Right lobe of liver (tissue), 6 donors: ENCODE data around the gene BARX2. TPM values are rescaled to one million over a fixed set of nuclear protein-coding genes. Genes with fewer than 3 reads are reported as not detected.
"Not testable (repeated sequence)": the region's sequence is repeated elsewhere in the genome, so short reads cannot be mapped to it uniquely, and the experiment has no call there.

Source experiments
- ATAC-seq, 4 donors: fragments of 200-7000 bp; cut with Tn5 transposase; one replicate each; pipeline ENCODE4 v1.9.1; 2020; ENCODE audit warnings: mild to moderate bottlenecking in 4 of 4, moderate library complexity in 4 of 4
- DNase-seq, 3 donors: peaks; one replicate each; pipeline ENCODE4 v3.0.0-alpha.2; 2020
- H3K27ac ChIP-seq, 3 donors: fragments of 200-600 bp; one replicate each; pipeline ENCODE4 v1.8.0; 2022
- H3K27me3 ChIP-seq, 2 donors: fragments of 200-600 bp; one replicate each; pipeline ENCODE4 v1.8.0; 2022
- H3K36me3 ChIP-seq, 4 donors: fragments of 200-600 bp; sonication (generic) in 1 of 4; one replicate each; pipeline versions ENCODE4 v1.5.1 to v1.8.0; 2017 to 2022; ENCODE audit warnings: control low read depth in 1 of 4
- H3K4me1 ChIP-seq, 4 donors: fragments of 200-600 bp; sonication (generic) in 1 of 4; one replicate each; pipeline versions ENCODE4 v1.5.1 to v1.8.0; 2017 to 2022; ENCODE audit warnings: control low read depth in 1 of 4
- H3K4me3 ChIP-seq, 3 donors: fragments of 200-600 bp; one replicate each; pipeline ENCODE4 v1.8.0; 2022
- H3K9me3 ChIP-seq, 4 donors: fragments of 200-600 bp; sonication (generic) in 1 of 4; one replicate each; pipeline versions ENCODE4 v1.5.1 to v1.8.0; 2017 to 2022; ENCODE audit warnings: control low read depth in 1 of 4
- CTCF ChIP-seq, 4 donors: fragments of 200-600 bp in 3 of 4; fragments of 450-650 bp in 1 of 4; IDR thresholded peaks; one replicate each; pipeline versions ENCODE4 v1.5.1 to v1.8.0; 2016 to 2022; ENCODE audit warnings: antibody characterized with exemption in 4 of 4, mild to moderate bottlenecking in 2 of 4
- POLR2A ChIP-seq: fragments of 450-650 bp; IDR thresholded peaks from one replicate; pipeline ENCODE4 v1.6.1; 2017; ENCODE audit warnings: antibody characterized with exemption, mild to moderate bottlenecking
- WGBS: methylation state at CpG from one replicate; pipeline ENCODE4 v1.1.6; 2018; ENCODE audit warnings: low coverage, low lambda C conversion rate; ENCODE audit not compliant: insufficient coverage; ENCODE audit errors: missing lambda C conversion rate; 5-methylcytosine and 5-hydroxymethylcytosine counted together
- intact Hi-C, 2 donors: fragments of 100-400 bp; cut with DNase I; formaldehyde crosslinking; loops; one replicate each; pipeline versions ENCODE4 v1.11.2 to v1.14.1; 2022
- total RNA-seq, 6 experiments: library from RNA; depleted of rRNA in 2 of 6; stranded (reverse); fragments of >200 nt in 2 of 6; fragmentation: NEBNext Ultra II Directional in 3 of 6; extraction: Animal tissue kit (Norgen Biotek cat#: 25700) in 3 of 6; gene quantifications; one replicate each; pipeline versions ENCODE4 v1.1.0 to v1.2.4, GENCODE V29; 2016 to 2023
- donor health status: DM: no; HTN: yes; CAD: no.
- donor health status: DM: no; HTN: no; CAD: no.
- donor health status: DM: no; HTN: no; CAD: no.
- donor health status: DM: no; HTN: yes; CAD: no.
- donor health status: DM: no; HTN: yes; CAD: no.

Gene BARX2
- total RNA-seq, 6 experiments from 2014 or later: not detected

GRCh38 chr11:129331871-129332274 is 43.8 kb upstream of the BARX2 start:
- Histone ChIP-seq H3K9me3 (no peaks in the 10 kb centered on the region), H3K27ac (no peak overlapping the region), H3K4me3 (no peak overlapping the region), H3K4me1 (peaks cover 0 to 12% (median 0%) of the 10 kb centered on the region in 4 donors), H3K36me3 (no peaks in the 10 kb centered on the region), H3K27me3 (no peaks in the 10 kb centered on the region)
- TF ChIP-seq POLR2A (no peak), CTCF (IDR thresholded peaks at IDR 0.05) (peak; percentile 89 to 94 (median 93))
- intact Hi-C loops: loop anchor here in 1 of 2 donors (10.0 kb wide), 1 partner anchor 217 kb away; no protein-coding TSS in a partner anchor
- DNase-seq (peak; percentile 83 to 89 (median 88)), ATAC-seq (peak; percentile 98 to 99 (median 99))
- 2% methylated on average over 11 of the region's 11 CpGs for WGBS

GRCh38 chr11:129333873-129334272 is 41.8 kb upstream of the BARX2 start:
- TF ChIP-seq POLR2A (no peak), CTCF (IDR thresholded peaks at IDR 0.05) (no peak)
- H3K9me3 ChIP-seq: no peaks in the 10 kb centered on the region
- no peaks in the 10 kb centered on the region for H3K27me3 ChIP-seq
- peaks cover 0 to 12% (median 0%) of the 10 kb centered on the region in 4 donors for H3K4me1 ChIP-seq
- ATAC-seq: no peak
- no peak for DNase-seq
- H3K27ac ChIP-seq: no peak overlapping the region
- intact Hi-C loops: loop anchor here in 1 of 2 donors (10.0 kb wide), 1 partner anchor 219 kb away; no protein-coding TSS in a partner anchor
- no peaks in the 10 kb centered on the region for H3K36me3 ChIP-seq
- no peak overlapping the region for H3K4me3 ChIP-seq

GRCh38 chr11:129344301-129344940 is 31.2 kb upstream of the BARX2 start:
- H3K27me3 ChIP-seq, intact Hi-C loops, H3K4me1 ChIP-seq, H3K9me3 ChIP-seq, H3K27ac ChIP-seq, ATAC-seq, H3K4me3 ChIP-seq, H3K36me3 ChIP-seq, DNase-seq: not testable (repeated sequence)
- 84% methylated on average over 12 of the region's 23 CpGs for WGBS

- DNase-seq (no peak), ATAC-seq (no peak)
- intact Hi-C loops: no loop called here
- no peaks in the 10 kb centered on the region for H3K4me1 ChIP-seq
- H3K27ac ChIP-seq: no peak overlapping the region
- H3K4me3 ChIP-seq: no peak overlapping the region
- H3K9me3 ChIP-seq: no peaks in the 10 kb centered on the region
- no peaks in the 10 kb centered on the region for H3K36me3 ChIP-seq
- H3K27me3 ChIP-seq: no peaks in the 10 kb centered on the region
- 86% methylated on average over 2 of the region's 2 CpGs for WGBS
- no peak for TF ChIP-seq CTCF (IDR thresholded peaks at IDR 0.05)
Measured at GRCh38 chr11:129346916-129347315, 28.7 kb upstream of the BARX2 start.

- no peak for TF ChIP-seq CTCF (IDR thresholded peaks at IDR 0.05)
- TF ChIP-seq POLR2A: no peak
- no peak overlapping the region for H3K27ac ChIP-seq
- no peaks in the 10 kb centered on the region for H3K4me1 ChIP-seq
- DNase-seq (no peak), ATAC-seq (no peak)
- no peaks in the 10 kb centered on the region for H3K27me3 ChIP-seq
- H3K4me3 ChIP-seq: no peak overlapping the region
- H3K9me3 ChIP-seq: no peaks in the 10 kb centered on the region
- intact Hi-C loops: no loop called here
- H3K36me3 ChIP-seq: no peaks in the 10 kb centered on the region
Measured at GRCh38 chr11:129348813-129349212, 26.8 kb upstream of the BARX2 start.
